ENCODE results near the gene ACSL1. TPM values are rescaled to one million over a fixed set of nuclear protein-coding genes. Genes with fewer than 3 reads are reported as not detected.

Gene ACSL1
- total RNA-seq, 1 experiment from 2014 or later: 20.0 TPM

DNA sequence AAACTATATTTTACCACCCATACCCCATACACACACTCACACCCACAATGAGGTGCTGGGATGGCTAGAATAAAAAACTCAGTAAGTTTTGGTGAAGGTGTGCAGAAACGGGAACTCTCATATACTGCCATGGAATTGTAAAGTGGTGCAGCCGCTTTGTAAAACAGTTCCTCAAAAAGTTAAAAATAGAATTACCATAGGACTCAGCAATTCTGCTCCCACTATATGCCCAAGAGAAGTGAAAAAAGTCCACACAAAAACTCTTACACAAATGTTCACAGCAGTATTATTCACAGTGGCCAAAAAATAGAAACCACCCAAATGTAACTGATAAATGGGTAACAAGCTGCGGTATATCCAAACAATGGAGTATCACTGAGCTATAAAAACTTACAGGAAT lies 98.3 kb downstream of the ACSL1 start:
- H3K4me3 ChIP-seq (ENCODE audit: low read length): no peak overlapping the region
- no peak overlapping the region for H2AFZ ChIP-seq (ENCODE audit: low read length)
- ATAC-seq: no peak
- peaks cover 16% of the 10 kb centered on the region for H3K4me1 ChIP-seq (ENCODE audit: insufficient read depth, low read length)
- BruUV-seq (replicated peaks): no TSS peak
- H3K9me3 ChIP-seq (ENCODE audit: low read length): no peaks in the 10 kb centered on the region
- intact Hi-C loops (cut with micrococcal nuclease): no loop called here
- DNase-seq: no peak
- TF ChIP-seq EZH2phosphoT487 (IDR thresholded peaks at IDR 0.05; ENCODE audit: borderline replicate concordance, low read length): no peak
- TF ChIP-seq, protein P1, sequence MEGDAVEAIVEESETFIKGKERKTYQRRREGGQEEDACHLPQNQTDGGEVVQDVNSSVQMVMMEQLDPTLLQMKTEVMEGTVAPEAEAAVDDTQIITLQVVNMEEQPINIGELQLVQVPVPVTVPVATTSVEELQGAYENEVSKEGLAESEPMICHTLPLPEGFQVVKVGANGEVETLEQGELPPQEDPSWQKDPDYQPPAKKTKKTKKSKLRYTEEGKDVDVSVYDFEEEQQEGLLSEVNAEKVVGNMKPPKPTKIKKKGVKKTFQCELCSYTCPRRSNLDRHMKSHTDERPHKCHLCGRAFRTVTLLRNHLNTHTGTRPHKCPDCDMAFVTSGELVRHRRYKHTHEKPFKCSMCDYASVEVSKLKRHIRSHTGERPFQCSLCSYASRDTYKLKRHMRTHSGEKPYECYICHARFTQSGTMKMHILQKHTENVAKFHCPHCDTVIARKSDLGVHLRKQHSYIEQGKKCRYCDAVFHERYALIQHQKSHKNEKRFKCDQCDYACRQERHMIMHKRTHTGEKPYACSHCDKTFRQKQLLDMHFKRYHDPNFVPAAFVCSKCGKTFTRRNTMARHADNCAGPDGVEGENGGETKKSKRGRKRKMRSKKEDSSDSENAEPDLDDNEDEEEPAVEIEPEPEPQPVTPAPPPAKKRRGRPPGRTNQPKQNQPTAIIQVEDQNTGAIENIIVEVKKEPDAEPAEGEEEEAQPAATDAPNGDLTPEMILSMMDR (conservative IDR thresholded peaks at IDR 0.05; ENCODE audit: low read depth, low read length): no peak
- no peak for TF ChIP-seq EZH2 (IDR thresholded peaks at IDR 0.05; ENCODE audit: low read length, unreplicated experiment)
- no peaks in the 10 kb centered on the region for H3K27me3 ChIP-seq (ENCODE audit: low read length)
- H4K20me1 ChIP-seq (ENCODE audit: low read length): no peaks in the 10 kb centered on the region
- peaks cover 42% of the 10 kb centered on the region for H3K36me3 ChIP-seq (ENCODE audit: low read depth, low read length)
- CTCF ChIA-PET: no interaction called here
- H3K9ac ChIP-seq (ENCODE audit: low read length): no peak overlapping the region
- no peaks in the 10 kb centered on the region for H3F3A ChIP-seq (ENCODE audit: low read length, unreplicated experiment)
- no peaks in the 10 kb centered on the region for H3K9me2 ChIP-seq (replicated peaks; ENCODE audit: low read length)
- peaks cover 40% of the 10 kb centered on the region for H3K79me2 ChIP-seq (ENCODE audit: low read length)
- POLR2A ChIA-PET (ENCODE audit: unreplicated experiment): interaction anchor here (0.6 kb wide), 1 partner anchor 724 kb away, joined by 3 read pairs; no protein-coding TSS in a partner anchor
- no peak overlapping the region for H3K4me2 ChIP-seq (ENCODE audit: low read length)
- H3K27ac ChIP-seq (ENCODE audit: low read length): no peak overlapping the region

DNA sequence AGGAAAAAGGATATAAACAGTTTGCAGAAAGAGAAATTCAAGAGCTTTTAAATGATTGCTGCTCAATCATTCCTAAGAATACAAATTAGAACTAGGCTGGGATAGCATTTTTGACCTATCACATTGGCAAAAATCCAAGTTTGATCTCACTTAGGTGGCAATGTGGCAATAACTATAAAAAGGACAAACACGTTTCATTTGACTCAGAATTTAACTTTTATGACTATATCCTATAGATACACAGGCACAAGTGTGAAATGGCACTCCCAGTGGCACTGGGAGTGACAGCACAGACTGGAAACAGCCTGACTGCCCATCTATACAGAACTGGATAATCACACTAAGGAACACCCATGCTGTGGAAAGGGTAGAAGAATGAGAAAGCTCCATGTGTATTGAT lies 103.0 kb downstream of the ACSL1 start:
- BruUV-seq (replicated peaks): no TSS peak
- H3K9ac ChIP-seq (ENCODE audit: low read length): no peak overlapping the region
- ChIA-PET CTCF (interaction anchor here (0.5 kb wide), 1 partner anchor 11 kb away, joined by 11 read pairs; no protein-coding TSS in a partner anchor), POLR2A (ENCODE audit: unreplicated experiment) (no interaction called here)
- intact Hi-C loops (cut with micrococcal nuclease): no loop called here
- H3K36me3 ChIP-seq (ENCODE audit: low read depth, low read length): peaks cover 30% of the 10 kb centered on the region
- no peaks in the 10 kb centered on the region for H4K20me1 ChIP-seq (ENCODE audit: low read length)
- no peaks in the 10 kb centered on the region for H3F3A ChIP-seq (ENCODE audit: low read length, unreplicated experiment)
- no peaks in the 10 kb centered on the region for H3K9me3 ChIP-seq (ENCODE audit: low read length)
- H3K27me3 ChIP-seq (ENCODE audit: low read length): no peaks in the 10 kb centered on the region
- no peak overlapping the region for H3K4me2 ChIP-seq (ENCODE audit: low read length)
- no peak for ATAC-seq
- H3K79me2 ChIP-seq (ENCODE audit: low read length): peaks cover 7% of the 10 kb centered on the region
- H3K4me3 ChIP-seq (ENCODE audit: low read length): no peak overlapping the region
- no peak overlapping the region for H2AFZ ChIP-seq (ENCODE audit: low read length)
- DNase-seq: peak; percentile 15
- H3K4me1 ChIP-seq (ENCODE audit: insufficient read depth, low read length): no peaks in the 10 kb centered on the region
- H3K9me2 ChIP-seq (replicated peaks; ENCODE audit: low read length): no peaks in the 10 kb centered on the region
- H3K27ac ChIP-seq (ENCODE audit: low read length): no peak overlapping the region
- no peak for TF ChIP-seq EZH2 (IDR thresholded peaks at IDR 0.05; ENCODE audit: low read length, unreplicated experiment)
- TF ChIP-seq, protein P1 (conservative IDR thresholded peaks at IDR 0.05; ENCODE audit: low read depth, low read length): peak; percentile 29; the same call in 1 of the 2 replicates

DNA sequence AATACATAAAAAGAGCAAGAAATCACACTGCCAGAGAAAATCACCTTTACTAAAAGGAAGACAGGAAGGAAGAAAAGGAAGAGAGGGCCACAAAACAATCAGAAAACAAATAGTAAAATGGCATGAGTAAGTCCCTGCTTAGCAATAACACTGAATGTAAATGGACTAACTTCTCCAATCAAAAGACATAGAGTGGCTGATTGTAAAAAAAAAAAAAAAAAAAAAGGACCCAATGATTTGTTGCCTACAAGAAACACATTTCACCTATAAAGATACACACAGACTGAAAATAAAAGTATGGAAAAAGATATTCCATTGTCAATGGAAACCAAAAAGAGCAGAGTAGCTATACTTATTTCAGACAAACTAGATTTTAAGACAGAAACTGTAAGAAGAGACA lies 104.5 kb downstream of the ACSL1 start:
- Histone ChIP-seq H3F3A (ENCODE audit: low read length, unreplicated experiment) (no peaks in the 10 kb centered on the region), H3K27ac (ENCODE audit: low read length) (no peak overlapping the region), H3K9me2 (replicated peaks; ENCODE audit: low read length) (no peaks in the 10 kb centered on the region), H3K79me2 (ENCODE audit: low read length) (no peaks in the 10 kb centered on the region; the same call in 1 of the 2 replicates), H3K4me3 (ENCODE audit: low read length) (no peak overlapping the region), H3K27me3 (ENCODE audit: low read length) (no peaks in the 10 kb centered on the region), H3K4me1 (ENCODE audit: insufficient read depth, low read length) (no peaks in the 10 kb centered on the region), H3K9me3 (ENCODE audit: low read length) (no peaks in the 10 kb centered on the region), H3K9ac (ENCODE audit: low read length) (no peak overlapping the region), H2AFZ (ENCODE audit: low read length) (no peak overlapping the region), H3K4me2 (ENCODE audit: low read length) (no peak overlapping the region), H3K36me3 (ENCODE audit: low read depth, low read length) (peaks cover 23% of the 10 kb centered on the region), H4K20me1 (ENCODE audit: low read length) (no peaks in the 10 kb centered on the region)
- DNase-seq (no peak), ATAC-seq (no peak)
- ChIA-PET POLR2A (ENCODE audit: unreplicated experiment) (no interaction called here), CTCF (no interaction called here)
- TF ChIP-seq, protein P1 (conservative IDR thresholded peaks at IDR 0.05; ENCODE audit: low read depth, low read length): no peak
- no peak for TF ChIP-seq EZH2 (IDR thresholded peaks at IDR 0.05; ENCODE audit: low read length, unreplicated experiment)
- TF ChIP-seq EZH2phosphoT487 (IDR thresholded peaks at IDR 0.05; ENCODE audit: borderline replicate concordance, low read length): no peak
- no TSS peak for BruUV-seq (replicated peaks)
- intact Hi-C loops (cut with micrococcal nuclease): no loop called here
